HG03139 (cell line): ENCODE data around the gene IGFBP5.

Source experiments
- ATAC-seq: cut with Tn5 transposase; IDR thresholded peaks from one replicate; pipeline ENCODE4 v1.9.1; 2021; ENCODE audit not compliant: unreplicated experiment

The IGFBP5 gene, protein sequence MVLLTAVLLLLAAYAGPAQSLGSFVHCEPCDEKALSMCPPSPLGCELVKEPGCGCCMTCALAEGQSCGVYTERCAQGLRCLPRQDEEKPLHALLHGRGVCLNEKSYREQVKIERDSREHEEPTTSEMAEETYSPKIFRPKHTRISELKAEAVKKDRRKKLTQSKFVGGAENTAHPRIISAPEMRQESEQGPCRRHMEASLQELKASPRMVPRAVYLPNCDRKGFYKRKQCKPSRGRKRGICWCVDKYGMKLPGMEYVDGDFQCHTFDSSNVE

DNA sequence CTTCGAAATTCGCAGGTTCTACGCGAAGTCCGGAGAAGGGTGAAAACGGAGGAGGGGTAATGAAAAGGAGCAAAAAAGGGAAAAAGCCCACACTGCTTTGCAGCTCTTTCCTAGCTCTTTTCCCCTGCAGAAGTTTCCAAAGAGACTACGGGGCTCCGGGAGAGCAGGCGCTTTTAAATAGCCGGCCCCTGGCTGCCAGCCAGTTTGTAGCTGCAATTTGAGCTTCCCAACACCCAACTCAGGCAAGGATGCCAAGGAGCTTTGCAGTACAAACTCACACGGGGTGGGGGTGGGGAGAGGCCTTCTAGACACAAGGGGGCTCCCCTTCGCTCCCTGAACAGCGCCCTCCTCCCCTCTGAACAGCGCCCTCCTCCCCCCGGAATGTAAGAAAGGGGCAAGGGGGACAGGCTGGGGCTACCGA lies at the start of gene IGFBP5:
TSS of gene IGFBP5 (minus strand) at position 149 of the 421 bp plus-strand sequence. CDS start 774 bp downstream, outside the sequence.
- no peak for ATAC-seq

DNA sequence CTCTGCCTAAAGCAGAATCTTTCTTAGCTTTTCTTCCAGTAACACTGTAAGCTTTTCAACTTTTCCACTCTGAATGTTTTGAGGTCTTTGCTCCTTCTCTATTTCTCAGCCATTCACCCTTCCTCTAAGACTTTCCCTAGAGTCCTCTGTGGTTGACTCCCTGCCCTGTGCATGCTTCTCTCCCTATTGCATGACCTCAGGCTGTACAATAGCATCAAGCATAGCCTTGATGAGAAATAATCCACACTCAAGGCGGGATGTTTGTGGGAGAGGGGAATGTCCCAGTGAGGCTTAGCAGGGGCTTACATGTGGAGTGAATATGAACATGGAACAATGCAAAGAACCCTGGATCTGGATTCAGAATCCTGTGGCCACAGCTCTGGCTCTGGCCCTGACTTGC lies 48.4 kb upstream of the IGFBP5 start:
- no peak for ATAC-seq

DNA sequence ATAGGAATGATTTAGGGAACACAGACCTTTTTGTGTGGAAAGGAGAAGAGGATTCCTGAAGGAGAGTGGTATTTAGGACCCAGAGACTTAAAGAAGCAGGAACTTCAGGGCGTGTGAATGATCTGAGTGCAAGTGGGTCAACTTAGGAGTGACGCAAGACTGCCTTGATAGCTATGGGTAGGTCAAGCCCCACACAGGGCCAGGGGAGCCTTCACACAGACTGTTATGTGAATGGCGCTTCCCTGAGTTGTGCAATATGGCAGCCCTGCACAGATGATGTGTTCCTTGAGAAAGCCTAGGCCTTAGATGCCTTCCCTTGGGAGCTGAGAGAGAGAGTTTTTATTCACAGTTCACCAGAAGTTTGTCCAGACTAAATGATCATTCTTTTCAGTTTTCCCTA lies 47.1 kb upstream of the IGFBP5 start:
- no peak for ATAC-seq

DNA sequence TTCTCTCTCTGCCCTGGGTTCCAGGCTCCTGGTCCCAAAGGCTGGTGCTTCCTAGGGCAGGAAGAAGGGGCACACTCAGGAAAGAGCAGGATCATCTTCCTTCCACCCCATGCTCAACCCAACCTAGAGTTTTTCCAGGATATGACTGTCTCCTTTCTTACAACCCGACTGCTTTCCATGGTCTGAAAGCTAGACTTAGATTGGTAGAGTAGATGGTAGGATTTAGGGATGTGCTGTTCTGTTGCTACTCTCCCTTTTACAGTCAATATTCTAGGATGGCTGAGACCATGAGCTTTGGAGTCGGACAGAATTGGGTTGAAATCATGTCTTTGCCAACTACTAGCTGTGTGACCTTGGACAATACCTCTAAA lies 45.9 kb upstream of the IGFBP5 start:
- ATAC-seq = no peak

DNA sequence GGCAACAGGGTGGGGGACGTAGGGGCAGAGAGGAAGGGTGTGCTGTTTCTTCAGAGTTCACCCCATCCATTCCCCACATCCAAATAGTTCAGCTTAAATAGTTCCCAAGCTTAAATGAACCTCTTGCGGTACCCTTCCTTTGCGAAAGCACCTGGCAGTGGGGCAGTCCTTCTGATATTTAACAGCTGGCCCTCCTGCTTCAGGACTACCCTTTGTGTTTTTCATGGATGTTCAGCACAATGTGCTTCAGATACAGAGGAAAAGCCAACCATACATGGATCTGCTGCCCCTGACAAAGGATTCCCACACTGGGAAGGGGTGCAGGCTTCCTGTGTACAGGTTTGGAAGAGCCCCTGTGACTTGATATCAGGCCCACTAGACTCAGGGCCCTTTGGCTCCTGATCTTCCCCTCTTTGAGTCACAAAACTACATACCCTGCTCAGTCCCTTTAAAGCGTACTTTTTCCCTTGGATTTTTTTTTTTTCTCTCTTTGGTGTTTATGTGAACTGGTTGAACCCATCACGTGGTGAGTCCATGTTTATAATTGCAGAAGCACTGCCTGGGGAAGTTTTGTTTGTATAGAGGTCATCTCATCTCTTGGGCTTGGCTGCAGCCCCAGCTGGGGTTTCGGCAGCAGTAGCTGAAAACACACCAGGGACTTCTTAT lies 45.3 kb upstream of the IGFBP5 start:
- ATAC-seq = no peak

DNA sequence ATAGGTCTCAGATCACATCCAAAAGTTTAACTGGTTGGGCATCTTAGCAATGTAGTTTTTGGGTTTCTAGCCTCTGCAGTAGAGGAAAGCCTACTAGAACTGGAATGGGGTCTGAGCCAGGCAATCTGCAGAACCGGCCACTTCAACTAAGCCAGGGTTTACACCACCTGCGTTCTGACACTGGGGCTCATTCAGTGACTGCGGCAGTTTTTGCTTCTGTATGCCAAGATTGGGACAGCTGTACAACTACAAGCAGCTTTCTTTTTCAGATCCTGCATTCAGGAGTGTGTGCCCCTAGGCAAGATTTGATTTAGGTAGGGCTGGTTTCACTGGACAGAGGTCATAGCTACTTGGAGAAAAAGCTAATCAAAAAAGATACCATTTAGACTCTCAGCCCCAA lies 43.7 kb upstream of the IGFBP5 start:
- ATAC-seq = no peak

DNA sequence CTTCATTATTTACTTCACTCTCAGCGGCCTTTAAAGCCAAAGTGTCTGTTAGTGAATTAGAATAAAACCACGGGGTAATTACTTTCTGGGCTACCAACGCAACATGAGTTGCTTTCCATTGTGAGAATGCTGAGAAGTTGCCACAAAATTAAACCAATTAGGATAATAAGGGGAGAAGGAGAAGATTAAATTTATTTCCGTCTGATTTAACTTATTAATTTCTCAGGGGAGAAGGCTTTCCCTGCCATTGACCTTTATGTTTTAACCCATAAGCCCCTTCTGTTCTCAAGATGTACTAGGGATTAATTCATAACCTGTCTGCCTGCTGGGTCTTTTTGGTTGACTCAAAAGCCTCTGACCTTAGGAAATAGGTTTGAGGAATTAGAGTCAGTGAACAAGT lies 42.3 kb upstream of the IGFBP5 start:
- ATAC-seq = no peak

DNA sequence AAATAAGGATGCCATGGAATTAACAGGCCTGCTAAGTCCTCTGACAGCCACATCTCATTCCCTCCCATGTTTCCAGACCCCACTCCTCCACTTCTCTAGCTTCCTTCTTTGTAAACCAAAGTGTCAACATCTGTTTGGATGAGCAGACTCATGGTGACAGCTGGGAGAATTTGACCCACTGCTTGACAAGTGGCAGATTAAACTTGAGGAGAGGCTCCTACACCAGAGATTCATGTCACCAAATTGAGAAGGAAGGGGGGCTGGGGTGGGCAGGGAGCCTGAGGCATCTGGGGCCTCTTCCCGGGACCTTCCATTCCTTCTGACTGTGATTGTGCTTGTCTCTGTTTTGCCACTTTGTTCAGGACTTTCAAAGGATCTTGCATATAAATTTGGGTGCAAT lies 41.0 kb upstream of the IGFBP5 start:
- ATAC-seq = no peak

DNA sequence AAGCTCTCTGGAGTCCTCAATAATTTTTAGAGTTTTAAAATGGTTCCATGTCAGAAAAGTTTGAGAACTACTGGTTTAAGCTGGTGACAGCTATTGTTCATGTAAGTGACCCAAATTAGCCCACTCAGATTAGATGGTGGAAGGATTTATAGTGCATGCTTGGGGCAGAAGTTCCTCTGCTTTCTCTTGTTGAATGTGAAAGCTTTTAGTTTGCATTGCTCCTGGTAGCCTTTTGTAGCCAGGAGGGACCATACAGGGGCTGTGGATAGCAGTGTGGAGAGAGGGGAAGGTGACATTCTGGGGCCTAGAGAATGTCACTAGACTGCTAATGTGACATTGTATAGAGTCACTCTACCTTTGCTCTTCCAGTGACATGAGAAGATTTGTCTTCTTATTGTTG lies 40.3 kb upstream of the IGFBP5 start:
- no peak for ATAC-seq

DNA sequence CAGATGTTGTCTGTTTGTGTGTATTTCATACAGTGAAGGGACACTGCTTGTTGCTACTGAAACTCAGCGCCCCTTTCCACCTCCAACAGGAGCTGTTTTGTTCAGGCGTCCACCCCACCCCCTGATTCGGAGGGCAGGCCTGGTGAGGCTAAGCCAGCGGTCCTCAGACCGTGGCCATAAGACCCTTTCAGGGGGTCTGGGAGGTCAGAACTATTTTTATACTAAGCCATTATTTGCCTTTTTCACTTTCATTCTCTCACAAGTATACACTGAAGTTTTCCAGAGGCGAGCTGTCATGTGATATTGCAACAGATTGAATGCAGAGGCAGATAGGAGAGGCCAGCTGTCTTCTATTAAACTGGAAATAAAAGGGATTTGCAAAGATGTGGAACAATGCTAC lies 39.7 kb upstream of the IGFBP5 start:
- no peak for ATAC-seq

DNA sequence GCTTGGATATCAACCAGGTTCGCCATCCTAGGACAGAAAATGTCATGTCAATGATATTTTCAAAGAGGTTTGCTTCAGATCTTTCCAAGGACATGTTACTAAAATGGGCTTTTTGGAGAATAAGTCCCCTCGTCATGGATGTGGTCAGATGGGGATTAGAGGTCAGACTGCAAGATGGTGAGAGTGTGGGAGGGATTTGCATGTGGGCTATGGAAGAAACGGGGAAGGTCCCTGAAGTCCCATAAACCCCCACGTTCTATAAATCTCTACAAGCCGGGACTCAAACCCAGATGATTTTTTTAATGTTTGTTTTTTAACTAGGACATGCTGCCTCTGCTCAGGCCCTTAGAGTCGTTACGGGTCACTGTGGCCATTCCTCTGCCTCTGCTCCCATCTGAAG lies 37.7 kb upstream of the IGFBP5 start:
- no peak for ATAC-seq

DNA sequence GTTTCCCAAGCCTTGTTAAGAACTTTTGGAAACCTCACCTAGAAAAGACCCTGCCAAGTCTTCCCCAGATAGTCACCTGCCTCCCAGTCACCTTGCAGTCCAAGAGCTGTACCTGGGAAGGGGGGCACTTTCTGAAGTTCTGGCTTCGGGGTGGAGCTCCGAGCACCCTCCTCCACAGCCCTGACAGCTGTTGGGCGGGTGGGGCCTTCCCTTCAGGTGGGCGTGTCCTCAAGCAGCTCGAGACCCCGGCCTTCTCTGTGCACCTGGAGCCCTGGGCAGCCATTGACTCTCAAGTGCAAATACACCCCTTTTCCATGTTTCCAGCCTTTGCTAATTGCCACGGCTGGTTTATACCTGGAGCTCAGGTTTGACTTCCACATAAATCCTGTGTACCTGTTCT lies 37.0 kb upstream of the IGFBP5 start:
- no peak for ATAC-seq

DNA sequence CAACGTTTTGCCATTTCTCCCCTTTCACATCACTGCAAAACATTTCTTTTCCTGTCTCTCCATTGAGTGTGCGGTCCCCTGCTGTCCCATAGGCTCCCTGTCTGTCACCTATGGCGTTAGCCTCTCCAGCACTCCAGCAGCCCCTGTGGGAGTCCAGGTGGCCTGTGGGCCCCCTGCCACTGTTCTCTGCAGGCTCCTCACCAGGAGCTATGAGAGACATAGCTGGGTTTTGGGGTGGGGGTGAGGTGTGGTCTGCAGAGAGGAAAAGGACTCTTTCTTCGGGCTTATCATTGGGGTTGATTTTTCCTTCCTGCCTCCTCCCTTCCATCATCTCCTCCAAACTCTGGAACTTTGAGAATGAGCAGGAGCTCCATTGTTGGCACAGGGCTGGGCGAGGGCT lies 36.1 kb upstream of the IGFBP5 start:
- no peak for ATAC-seq

DNA sequence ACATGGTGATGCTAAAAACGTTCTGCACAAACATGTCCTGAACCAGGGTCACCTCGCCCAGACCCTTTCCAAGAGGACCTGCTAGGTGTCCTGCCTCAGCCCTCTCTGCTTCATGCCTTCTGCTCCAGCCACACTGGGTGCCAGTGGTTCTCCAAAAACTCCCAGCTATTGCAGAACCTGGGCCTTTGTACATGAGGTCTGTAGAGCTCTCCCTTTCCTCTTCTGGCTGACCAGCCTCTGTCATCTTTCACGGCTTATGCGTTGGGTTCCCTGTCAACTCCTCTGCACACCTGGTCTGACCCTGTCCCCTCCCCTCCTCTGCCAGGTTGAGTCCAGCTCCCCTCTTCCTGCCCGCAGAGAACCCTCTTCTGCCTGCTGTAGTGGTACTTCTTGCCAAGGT lies 35.5 kb upstream of the IGFBP5 start:
- no peak for ATAC-seq

DNA sequence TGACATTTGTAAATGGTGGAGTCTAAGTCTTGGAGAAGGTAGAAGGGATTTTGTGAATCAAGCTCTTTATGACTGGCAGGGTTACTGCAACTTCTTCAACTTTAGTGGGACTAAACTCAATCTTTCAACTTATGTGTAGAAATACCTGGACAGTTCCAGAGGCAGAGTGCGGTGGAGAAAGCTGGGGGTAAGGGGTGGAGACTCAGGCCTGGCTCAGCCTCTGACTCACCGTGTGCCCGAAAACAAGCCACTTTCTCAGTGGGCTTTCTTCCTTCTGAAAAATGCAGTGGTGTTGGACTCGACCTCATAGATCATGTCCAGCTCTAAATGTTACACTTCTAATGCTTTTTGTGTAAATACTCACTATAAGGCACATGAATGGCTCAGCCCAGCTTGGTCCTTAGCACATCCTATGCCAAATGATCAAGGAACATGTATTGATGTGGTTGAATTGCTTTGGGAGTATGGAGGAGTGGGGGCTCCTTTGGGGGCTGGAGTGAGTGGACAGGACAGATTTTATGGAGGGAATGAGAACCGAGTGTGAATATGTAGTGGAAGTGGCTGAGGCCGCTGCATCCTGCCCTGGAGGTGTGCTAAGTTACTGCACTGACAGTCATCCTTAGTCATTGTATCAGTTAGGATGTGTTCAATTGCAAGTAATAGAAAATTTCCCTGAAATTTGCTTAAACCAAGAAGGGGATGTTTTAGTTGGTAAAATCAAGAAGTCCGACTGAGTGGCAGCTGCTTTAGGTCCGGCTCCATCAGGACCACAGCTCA lies 32.2 kb upstream of the IGFBP5 start:
- no peak for ATAC-seq

DNA sequence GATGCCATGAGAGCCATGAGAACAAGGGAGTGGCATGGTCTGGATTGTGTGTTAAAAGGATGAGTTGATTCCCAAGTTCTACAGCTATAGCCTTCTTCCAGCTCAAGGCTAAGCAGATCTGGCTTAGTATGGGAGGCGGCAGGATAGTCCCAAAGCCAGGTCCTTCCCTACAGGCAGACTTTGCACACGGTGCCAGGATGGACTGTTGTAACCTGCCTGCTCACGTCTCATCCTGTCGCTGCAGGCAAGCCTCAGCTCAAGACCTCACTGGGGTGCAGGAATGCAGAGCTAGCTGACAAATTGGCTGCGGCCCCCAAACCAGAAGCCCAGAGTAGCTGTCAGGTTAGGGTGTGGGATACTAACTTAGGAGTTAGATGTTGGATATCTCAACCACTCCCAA lies 28.8 kb upstream of the IGFBP5 start:
- ATAC-seq = no peak

DNA sequence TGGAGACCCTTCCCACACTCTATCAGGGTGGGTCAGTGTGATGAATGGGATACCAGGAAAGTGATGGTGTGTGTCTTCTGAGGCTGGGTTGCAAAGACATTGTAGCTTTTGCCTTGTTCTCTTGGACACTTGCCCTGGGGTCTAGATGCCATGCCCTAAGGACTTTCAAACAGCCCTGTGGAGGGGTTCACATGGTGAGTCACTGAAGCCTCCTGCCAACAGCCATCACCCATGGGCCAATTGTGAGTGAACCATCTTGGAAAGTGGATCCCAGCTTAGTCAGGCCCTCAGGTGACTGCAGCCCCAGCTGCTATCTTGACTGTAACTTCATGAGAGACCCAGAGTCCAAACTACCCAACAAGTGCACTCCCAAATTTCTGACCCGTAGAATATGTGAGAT lies 25.8 kb upstream of the IGFBP5 start:
- ATAC-seq = no peak

DNA sequence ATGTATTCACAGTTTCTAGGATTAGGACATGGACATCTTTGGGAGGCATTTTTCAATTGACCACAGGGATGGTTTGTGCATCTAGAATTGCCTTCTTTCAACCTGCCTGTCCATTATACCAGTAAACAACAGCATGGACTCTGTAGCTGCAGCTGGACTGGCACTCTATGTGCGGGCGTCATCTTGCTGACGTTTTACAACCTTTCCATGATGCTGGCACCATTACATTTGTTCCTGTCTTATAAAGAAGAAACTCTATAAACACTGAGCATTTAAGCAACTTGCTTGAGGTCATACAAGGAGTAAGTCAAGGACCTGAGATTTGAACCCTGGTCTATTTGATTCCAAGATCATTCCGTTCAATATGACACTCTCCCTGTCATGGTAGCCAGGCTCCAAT lies 25.4 kb upstream of the IGFBP5 start:
- no peak for ATAC-seq

DNA sequence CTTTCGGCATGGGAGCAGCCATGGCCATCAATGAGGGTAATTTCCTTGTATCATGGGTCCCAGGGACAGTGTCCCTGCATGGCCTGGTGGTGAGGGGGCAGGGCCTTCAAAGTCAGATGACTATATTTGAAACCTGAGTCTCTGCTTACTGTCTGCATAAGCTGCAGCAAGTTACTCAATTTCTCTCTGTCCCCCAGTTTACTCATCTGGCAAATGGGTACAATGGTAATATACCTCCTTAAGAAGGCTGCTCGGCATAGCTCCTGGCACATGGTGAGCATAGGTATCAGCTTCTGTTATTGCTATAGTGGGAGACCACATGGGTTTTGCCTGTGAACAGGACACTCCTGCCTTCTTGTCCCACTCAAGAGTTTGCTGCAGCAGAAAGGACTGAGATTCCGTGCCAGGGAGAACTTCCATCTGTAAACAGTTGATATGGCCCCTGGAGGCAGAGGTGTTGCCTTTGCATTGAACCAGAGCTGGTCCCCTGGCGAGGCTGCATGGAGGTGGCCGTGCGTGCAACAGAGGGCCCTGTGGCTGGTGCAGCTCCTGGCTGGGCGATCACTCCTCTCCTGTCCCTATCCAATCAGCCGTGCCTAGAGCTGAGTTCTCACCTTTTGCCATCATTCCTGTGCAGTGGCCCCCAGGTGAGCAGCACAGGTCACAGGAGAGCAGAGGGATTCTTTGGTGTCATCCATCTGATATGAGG lies 22.7 kb upstream of the IGFBP5 start:
- ATAC-seq = no peak

DNA sequence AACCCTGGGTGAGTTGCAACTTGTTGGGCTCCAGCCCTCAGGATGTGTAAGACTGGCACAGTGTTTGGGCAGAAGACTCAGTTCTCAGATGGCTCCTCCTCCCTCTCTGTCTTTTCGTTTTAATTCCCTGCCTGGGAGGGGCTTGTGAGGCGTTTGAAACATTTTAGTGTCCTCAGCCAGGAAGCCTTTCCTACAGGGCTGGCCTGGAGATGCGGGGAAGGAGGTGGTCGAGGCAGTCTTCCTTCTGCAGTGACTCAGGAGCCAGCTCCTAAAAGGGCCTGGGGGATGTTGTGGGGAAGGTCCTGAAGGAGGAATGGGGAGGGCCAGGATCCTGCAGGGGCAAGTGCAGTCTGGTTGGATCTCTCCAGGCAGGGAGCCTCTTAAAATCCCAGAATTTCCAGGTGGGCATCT lies 22.1 kb upstream of the IGFBP5 start:
- ATAC-seq = no peak

DNA sequence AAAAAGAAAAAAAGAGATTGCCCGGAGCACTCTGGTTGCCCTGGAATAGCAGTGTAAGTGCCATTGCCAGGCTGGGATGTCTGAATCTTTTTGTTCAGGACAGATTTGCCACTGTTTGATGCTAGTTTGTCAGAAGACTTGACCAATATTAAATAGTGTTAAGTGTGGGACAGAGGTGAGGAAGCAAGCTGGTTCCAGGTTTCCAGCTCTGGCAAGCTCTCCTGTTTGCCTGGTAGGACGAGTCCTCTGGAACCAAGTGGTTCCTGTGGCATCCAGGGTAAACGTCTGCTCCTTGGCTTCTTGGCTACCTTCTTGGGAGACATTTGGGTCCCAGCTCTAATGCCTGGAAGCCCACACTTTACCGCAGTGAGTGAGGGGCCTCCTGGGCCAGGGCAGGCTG lies 20.8 kb upstream of the IGFBP5 start:
- no peak for ATAC-seq
